GM12878 (cell line): ENCODE results near the gene UFL1.

ENCODE experiments used
- CREM ChIP-seq: IDR thresholded peaks from 2 replicates; pipeline ENCODE4 v1.6.1; 2014; ENCODE audit warnings: antibody characterized with exemption, low read depth
- NFIC ChIP-seq: IDR thresholded peaks from 2 replicates; pipeline ENCODE4 v1.6.1; 2012; ENCODE audit warnings: low read depth, mild to moderate bottlenecking, inconsistent platforms, low read length, moderate library complexity
- TF ChIP-seq, protein P1 (sequence below): fragments of 450-650 bp; IDR thresholded peaks from 2 replicates; pipeline ENCODE4 v1.6.1; 2017; ENCODE audit warnings: antibody characterized with exemption, mild to moderate bottlenecking, moderate library complexity

- TF ChIP-seq, protein P1, sequence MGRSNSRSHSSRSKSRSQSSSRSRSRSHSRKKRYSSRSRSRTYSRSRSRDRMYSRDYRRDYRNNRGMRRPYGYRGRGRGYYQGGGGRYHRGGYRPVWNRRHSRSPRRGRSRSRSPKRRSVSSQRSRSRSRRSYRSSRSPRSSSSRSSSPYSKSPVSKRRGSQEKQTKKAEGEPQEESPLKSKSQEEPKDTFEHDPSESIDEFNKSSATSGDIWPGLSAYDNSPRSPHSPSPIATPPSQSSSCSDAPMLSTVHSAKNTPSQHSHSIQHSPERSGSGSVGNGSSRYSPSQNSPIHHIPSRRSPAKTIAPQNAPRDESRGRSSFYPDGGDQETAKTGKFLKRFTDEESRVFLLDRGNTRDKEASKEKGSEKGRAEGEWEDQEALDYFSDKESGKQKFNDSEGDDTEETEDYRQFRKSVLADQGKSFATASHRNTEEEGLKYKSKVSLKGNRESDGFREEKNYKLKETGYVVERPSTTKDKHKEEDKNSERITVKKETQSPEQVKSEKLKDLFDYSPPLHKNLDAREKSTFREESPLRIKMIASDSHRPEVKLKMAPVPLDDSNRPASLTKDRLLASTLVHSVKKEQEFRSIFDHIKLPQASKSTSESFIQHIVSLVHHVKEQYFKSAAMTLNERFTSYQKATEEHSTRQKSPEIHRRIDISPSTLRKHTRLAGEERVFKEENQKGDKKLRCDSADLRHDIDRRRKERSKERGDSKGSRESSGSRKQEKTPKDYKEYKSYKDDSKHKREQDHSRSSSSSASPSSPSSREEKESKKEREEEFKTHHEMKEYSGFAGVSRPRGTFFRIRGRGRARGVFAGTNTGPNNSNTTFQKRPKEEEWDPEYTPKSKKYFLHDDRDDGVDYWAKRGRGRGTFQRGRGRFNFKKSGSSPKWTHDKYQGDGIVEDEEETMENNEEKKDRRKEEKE = no peak
- TF ChIP-seq CREM (no peak), NFIC (no peak)
Measured at GRCh38 chr6:96522465-96523009, 931 bp downstream of the UFL1 start.
